ENCODE data around the gene ATP5F1C. TPM values are rescaled to one million over a fixed set of nuclear protein-coding genes. Genes with fewer than 3 reads are reported as not detected.
A peak's percentile ranks its signal among the peaks of the same experiment; 100 is the strongest.

ATP5F1C gene
- total and polyA plus RNA-seq, 7 experiments from 2014 or later: 113 to 400 (median 130) TPM

DNA sequence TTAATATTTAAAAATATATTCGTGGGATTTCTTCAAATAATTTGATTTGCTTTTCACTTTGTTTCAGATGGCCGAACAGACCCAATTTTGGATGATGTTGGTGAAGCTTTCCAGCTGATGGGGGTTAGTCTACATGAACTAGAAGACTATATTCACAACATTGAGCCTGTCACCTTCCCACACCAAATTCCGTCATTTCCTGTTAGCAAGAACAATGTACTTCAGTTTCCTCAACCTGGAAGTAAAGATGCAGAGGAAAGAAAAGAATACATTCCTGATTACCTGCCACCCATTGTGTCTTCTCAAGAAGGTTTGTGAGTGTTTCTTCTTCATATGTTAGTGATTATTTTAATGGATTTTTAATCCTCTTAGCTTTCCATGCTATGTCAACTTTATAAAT lies 36.3 kb downstream of the ATP5F1C start:
- Mint-ChIP-seq H3K4me1 (peaks cover 20 to 70% (median 64%) of the 10 kb centered on the region in 7 donors), H3K36me3 (peaks cover 12 to 48% (median 32%) of the 10 kb centered on the region in 5 donors)

GRCh38 chr10:7826971-7827370 lies 39.0 kb downstream of the ATP5F1C start:
- peak overlapping the region in 1 of 9 donors; percentile 72 for H3K27ac Mint-ChIP-seq
- ChIA-PET POLR2A (no interaction called here), CTCF (no interaction called here)
- no peak for DNase-seq
- H3K27me3 Mint-ChIP-seq: no peaks in the 10 kb centered on the region
- intact Hi-C loops (cut with micrococcal nuclease): no loop called here
- H3K9me3 Mint-ChIP-seq: no peaks in the 10 kb centered on the region
- no peak overlapping the region for H3K4me3 ChIP-seq (ENCODE audit: low read length)
- no peaks in the 10 kb centered on the region for H3K9me3 ChIP-seq (ENCODE audit: control insufficient read depth in 2 of 3, low read length in 3 of 3)
- H3K4me1 ChIP-seq (ENCODE audit: control insufficient read depth in 2 of 2, insufficient read depth in 2 of 2, low read length in 2 of 2): peaks cover 0 to 10% of the 10 kb centered on the region in 2 donors
- no peak overlapping the region for H3K4me3 Mint-ChIP-seq
- no peak overlapping the region for H3K27ac ChIP-seq (ENCODE audit: low read depth, low read length)
- H3K36me3 ChIP-seq (ENCODE audit: control insufficient read depth in 2 of 3, insufficient read depth in 3 of 3, low read length in 3 of 3): peaks cover 6 to 36% (median 7%) of the 10 kb centered on the region in 3 experiments
- no peaks in the 10 kb centered on the region for H3K27me3 ChIP-seq (ENCODE audit: control insufficient read depth in 2 of 2, insufficient read depth in 2 of 2, low read length in 2 of 2)
- H3K36me3 Mint-ChIP-seq: peaks cover 15 to 54% (median 31%) of the 10 kb centered on the region in 5 donors
- peaks cover 7 to 67% (median 58%) of the 10 kb centered on the region in 7 donors for H3K4me1 Mint-ChIP-seq
- ATAC-seq: no peak

More for the DNA sequence above, 36.3 kb downstream of the ATP5F1C start:
- ChIA-PET CTCF (no interaction called here), POLR2A (interaction anchor here (1.2 kb wide), 1 partner anchor 12 kb away, joined by 3 read pairs; no protein-coding TSS in a partner anchor)
- no peak for ATAC-seq
- DNase-seq: no peak
- H3K9me3 Mint-ChIP-seq: no peaks in the 10 kb centered on the region
- H3K27me3 Mint-ChIP-seq: no peaks in the 10 kb centered on the region
- Histone ChIP-seq H3K27ac (ENCODE audit: low read depth, low read length) (no peak overlapping the region), H3K27me3 (ENCODE audit: control insufficient read depth in 2 of 2, insufficient read depth in 2 of 2, low read length in 2 of 2) (no peaks in the 10 kb centered on the region), H3K4me3 (ENCODE audit: low read length) (no peak overlapping the region), H3K36me3 (ENCODE audit: control insufficient read depth in 2 of 3, insufficient read depth in 3 of 3, low read length in 3 of 3) (peaks cover 6 to 39% (median 7%) of the 10 kb centered on the region in 3 experiments), H3K4me1 (ENCODE audit: control insufficient read depth in 2 of 2, insufficient read depth in 2 of 2, low read length in 2 of 2) (peaks cover 0 to 13% of the 10 kb centered on the region in 2 donors), H3K9me3 (ENCODE audit: control insufficient read depth in 2 of 3, low read length in 3 of 3) (no peaks in the 10 kb centered on the region)
- peak overlapping the region in 1 of 9 donors; percentile 74 for H3K27ac Mint-ChIP-seq
- intact Hi-C loops (cut with micrococcal nuclease): no loop called here
- H3K4me3 Mint-ChIP-seq: no peak overlapping the region

DNA sequence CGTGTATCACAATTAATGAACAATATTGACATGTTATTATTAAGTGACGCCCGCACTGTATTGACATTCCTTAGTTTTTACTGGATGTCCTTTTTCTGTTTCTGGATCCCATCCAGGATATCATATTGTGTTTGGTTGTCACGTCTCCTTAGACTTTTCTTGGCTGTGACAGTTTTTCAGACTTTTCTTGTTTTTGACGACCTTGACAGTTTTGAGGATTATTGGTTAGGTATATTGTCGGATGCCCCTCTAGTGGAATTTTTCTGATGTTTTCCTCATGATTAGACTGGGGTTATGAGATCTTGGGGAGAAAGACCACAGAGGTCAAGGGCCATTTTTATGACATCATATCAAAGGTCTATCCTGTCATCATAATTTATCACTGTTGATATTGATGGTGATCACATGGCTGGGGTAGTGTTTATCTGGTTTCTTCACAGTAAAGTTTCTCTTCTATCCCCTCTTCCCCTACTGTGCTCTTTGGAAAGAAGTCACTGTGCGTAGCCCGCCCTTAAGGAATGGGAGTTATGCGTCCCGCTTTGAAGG lies 41.4 kb downstream of the ATP5F1C start:
- Mint-ChIP-seq H3K27me3 (no peaks in the 10 kb centered on the region), H3K4me3 (peak overlapping the region in 2 of 10 donors; percentile 11 to 41), H3K4me1 (peaks cover 14 to 83% (median 75%) of the 10 kb centered on the region in 7 donors), H3K9me3 (no peaks in the 10 kb centered on the region), H3K36me3 (peaks cover 14 to 65% (median 32%) of the 10 kb centered on the region in 5 donors), H3K27ac (no peak overlapping the region)
- Histone ChIP-seq H3K9me3 (ENCODE audit: control insufficient read depth in 2 of 3, low read length in 3 of 3) (no peaks in the 10 kb centered on the region), H3K36me3 (ENCODE audit: control insufficient read depth in 2 of 3, insufficient read depth in 3 of 3, low read length in 3 of 3) (peaks cover 5 to 30% (median 6%) of the 10 kb centered on the region in 3 experiments), H3K4me3 (ENCODE audit: low read length) (no peak overlapping the region), H3K27me3 (ENCODE audit: control insufficient read depth in 2 of 2, insufficient read depth in 2 of 2, low read length in 2 of 2) (no peaks in the 10 kb centered on the region), H3K27ac (ENCODE audit: low read depth, low read length) (no peak overlapping the region), H3K4me1 (ENCODE audit: control insufficient read depth in 2 of 2, insufficient read depth in 2 of 2, low read length in 2 of 2) (peaks cover 2 to 10% of the 10 kb centered on the region in 2 donors)
- ATAC-seq (no peak), DNase-seq (no peak)
- intact Hi-C loops (cut with micrococcal nuclease): no loop called here
- ChIA-PET POLR2A (no interaction called here), CTCF (no interaction called here)

GRCh38 chr10:7832060-7832459 lies 44.1 kb downstream of the ATP5F1C start:
- intact Hi-C loops (cut with micrococcal nuclease): no loop called here
- ChIA-PET CTCF (no interaction called here), POLR2A (no interaction called here)
- H3K4me3 ChIP-seq (ENCODE audit: low read length): no peak overlapping the region
- no peak for DNase-seq
- peaks cover 0 to 15% (median 0%) of the 10 kb centered on the region in 3 experiments for H3K36me3 ChIP-seq (ENCODE audit: control insufficient read depth in 2 of 3, insufficient read depth in 3 of 3, low read length in 3 of 3)
- Mint-ChIP-seq H3K4me3 (no peak overlapping the region), H3K27ac (no peak overlapping the region), H3K27me3 (no peaks in the 10 kb centered on the region), H3K36me3 (peaks cover under 1 to 67% (median 30%) of the 10 kb centered on the region in 5 donors), H3K4me1 (peaks cover 17 to 86% (median 76%) of the 10 kb centered on the region in 7 donors), H3K9me3 (peaks cover 0 to 4% (median 0%) of the 10 kb centered on the region in 11 donors)
- no peaks in the 10 kb centered on the region for H3K9me3 ChIP-seq (ENCODE audit: control insufficient read depth in 2 of 3, low read length in 3 of 3)
- H3K27ac ChIP-seq (ENCODE audit: low read depth, low read length): no peak overlapping the region
- ATAC-seq: no peak
- no peaks in the 10 kb centered on the region for H3K27me3 ChIP-seq (ENCODE audit: control insufficient read depth in 2 of 2, insufficient read depth in 2 of 2, low read length in 2 of 2)
- H3K4me1 ChIP-seq (ENCODE audit: control insufficient read depth in 2 of 2, insufficient read depth in 2 of 2, low read length in 2 of 2): peaks cover 0 to 3% of the 10 kb centered on the region in 2 donors

DNA sequence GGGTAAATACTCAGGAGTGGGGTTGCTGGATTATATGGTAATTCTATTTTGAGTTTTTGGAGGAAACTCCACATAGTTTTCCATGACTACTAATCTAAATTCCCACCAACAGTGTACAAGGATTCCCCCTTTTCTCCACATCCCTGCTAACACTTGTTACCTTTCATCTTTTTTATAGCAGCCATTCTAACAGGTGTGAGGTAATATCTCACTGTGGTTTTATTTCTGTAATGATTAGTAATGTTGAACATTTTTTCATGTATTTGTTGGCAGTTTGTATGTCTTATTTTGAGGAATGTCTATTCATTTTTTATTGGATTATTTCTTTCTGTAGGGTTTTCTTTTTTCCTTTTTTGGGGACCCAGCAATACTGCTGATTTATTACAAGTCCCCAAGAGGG lies 45.2 kb downstream of the ATP5F1C start:
- H3K4me1 ChIP-seq (ENCODE audit: control insufficient read depth in 2 of 2, insufficient read depth in 2 of 2, low read length in 2 of 2): peaks cover 0 to 3% of the 10 kb centered on the region in 2 donors
- no peaks in the 10 kb centered on the region for H3K27me3 ChIP-seq (ENCODE audit: control insufficient read depth in 2 of 2, insufficient read depth in 2 of 2, low read length in 2 of 2)
- H3K9me3 ChIP-seq (ENCODE audit: control insufficient read depth in 2 of 3, low read length in 3 of 3): no peaks in the 10 kb centered on the region
- peak overlapping the region in 2 of 10 donors; percentile 8 to 10 for H3K4me3 Mint-ChIP-seq
- H3K36me3 Mint-ChIP-seq: peaks cover 0 to 61% (median 29%) of the 10 kb centered on the region in 5 donors
- intact Hi-C loops (cut with micrococcal nuclease): no loop called here
- H3K4me3 ChIP-seq (ENCODE audit: low read length): no peak overlapping the region
- H3K4me1 Mint-ChIP-seq: peaks cover 17 to 81% (median 69%) of the 10 kb centered on the region in 7 donors
- ChIA-PET CTCF (no interaction called here), POLR2A (no interaction called here)
- no peak overlapping the region for H3K27ac ChIP-seq (ENCODE audit: low read depth, low read length)
- DNase-seq (no peak), ATAC-seq (no peak)
- H3K27ac Mint-ChIP-seq: peak overlapping the region in 1 of 9 donors; percentile 41
- H3K9me3 Mint-ChIP-seq: peaks cover 0 to 4% (median 0%) of the 10 kb centered on the region in 11 donors
- no peaks in the 10 kb centered on the region for H3K27me3 Mint-ChIP-seq
- H3K36me3 ChIP-seq (ENCODE audit: control insufficient read depth in 2 of 3, insufficient read depth in 3 of 3, low read length in 3 of 3): peaks cover 0 to 14% (median 0%) of the 10 kb centered on the region in 3 experiments

DNA sequence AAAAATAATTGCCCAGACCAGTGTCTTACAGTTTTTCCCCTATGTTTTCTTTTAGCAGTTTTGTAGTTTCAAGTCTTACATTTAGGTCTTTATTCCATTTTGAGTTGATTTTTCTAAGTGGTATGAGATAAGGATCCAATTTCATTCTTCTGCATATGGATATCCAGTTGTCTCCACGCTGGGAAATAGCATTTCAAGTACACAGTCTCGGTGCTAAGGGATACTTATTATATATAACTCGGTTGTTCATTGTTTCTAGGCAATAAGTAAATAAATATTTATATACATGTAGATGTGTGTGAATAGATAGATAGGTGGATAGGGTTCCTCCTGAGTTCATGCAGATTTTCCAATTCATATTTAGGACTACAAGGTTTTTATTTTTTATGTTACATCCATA lies 46.3 kb downstream of the ATP5F1C start:
- Mint-ChIP-seq H3K9me3 (peaks cover 0 to 4% (median 0%) of the 10 kb centered on the region in 11 donors), H3K4me3 (no peak overlapping the region), H3K27ac (no peak overlapping the region), H3K36me3 (peaks cover 0 to 60% (median 36%) of the 10 kb centered on the region in 5 donors), H3K27me3 (no peaks in the 10 kb centered on the region), H3K4me1 (peaks cover 16 to 80% (median 71%) of the 10 kb centered on the region in 7 donors)
- peaks cover 0 to 3% of the 10 kb centered on the region in 2 donors for H3K4me1 ChIP-seq (ENCODE audit: control insufficient read depth in 2 of 2, insufficient read depth in 2 of 2, low read length in 2 of 2)
- peaks cover 0 to 14% (median 0%) of the 10 kb centered on the region in 3 experiments for H3K36me3 ChIP-seq (ENCODE audit: control insufficient read depth in 2 of 3, insufficient read depth in 3 of 3, low read length in 3 of 3)
- no peak for DNase-seq
- CTCF ChIA-PET: no interaction called here
- no peaks in the 10 kb centered on the region for H3K9me3 ChIP-seq (ENCODE audit: control insufficient read depth in 2 of 3, low read length in 3 of 3)
- intact Hi-C loops (cut with micrococcal nuclease): no loop called here
- H3K27ac ChIP-seq (ENCODE audit: low read depth, low read length): no peak overlapping the region
- H3K27me3 ChIP-seq (ENCODE audit: control insufficient read depth in 2 of 2, insufficient read depth in 2 of 2, low read length in 2 of 2): no peaks in the 10 kb centered on the region
- ATAC-seq: no peak
- POLR2A ChIA-PET: no interaction called here
- no peak overlapping the region for H3K4me3 ChIP-seq (ENCODE audit: low read length)

- no peak overlapping the region for H3K27ac Mint-ChIP-seq
- peaks cover 5 to 63% (median 44%) of the 10 kb centered on the region in 5 donors for H3K36me3 Mint-ChIP-seq
- intact Hi-C loops (cut with micrococcal nuclease): no loop called here
- ChIA-PET CTCF (no interaction called here), POLR2A (no interaction called here)
- Histone ChIP-seq H3K4me3 (ENCODE audit: low read length) (no peak overlapping the region), H3K4me1 (ENCODE audit: control insufficient read depth in 2 of 2, insufficient read depth in 2 of 2, low read length in 2 of 2) (peaks cover 0 to 3% of the 10 kb centered on the region in 2 donors), H3K36me3 (ENCODE audit: control insufficient read depth in 2 of 3, insufficient read depth in 3 of 3, low read length in 3 of 3) (peaks cover 0 to 17% (median 0%) of the 10 kb centered on the region in 3 experiments), H3K27ac (ENCODE audit: low read depth, low read length) (no peak overlapping the region), H3K27me3 (ENCODE audit: control insufficient read depth in 2 of 2, insufficient read depth in 2 of 2, low read length in 2 of 2) (no peaks in the 10 kb centered on the region), H3K9me3 (ENCODE audit: control insufficient read depth in 2 of 3, low read length in 3 of 3) (no peaks in the 10 kb centered on the region)
- H3K4me1 Mint-ChIP-seq: peaks cover 10 to 71% (median 61%) of the 10 kb centered on the region in 7 donors
- H3K9me3 Mint-ChIP-seq: peaks cover 0 to 6% (median 0%) of the 10 kb centered on the region in 11 donors
- H3K27me3 Mint-ChIP-seq: no peaks in the 10 kb centered on the region
- H3K4me3 Mint-ChIP-seq: no peak overlapping the region
- ATAC-seq: no peak
- DNase-seq: no peak
Measured at GRCh38 chr10:7836571-7836970, 48.6 kb downstream of the ATP5F1C start.
